Stimulated activated CD8-positive, alpha-beta memory T cell treated with anti-CD3 and anti-CD28 coated beads, Interleukin-4, amount 100 ng/mL, for 48 hours (primary cell): ENCODE data around the gene TTLL1.

ENCODE experiments used
- DNase-seq: peaks from one replicate; pipeline ENCODE4 v3.0.0-alpha.2; 2020

TTLL1 gene

DNA sequence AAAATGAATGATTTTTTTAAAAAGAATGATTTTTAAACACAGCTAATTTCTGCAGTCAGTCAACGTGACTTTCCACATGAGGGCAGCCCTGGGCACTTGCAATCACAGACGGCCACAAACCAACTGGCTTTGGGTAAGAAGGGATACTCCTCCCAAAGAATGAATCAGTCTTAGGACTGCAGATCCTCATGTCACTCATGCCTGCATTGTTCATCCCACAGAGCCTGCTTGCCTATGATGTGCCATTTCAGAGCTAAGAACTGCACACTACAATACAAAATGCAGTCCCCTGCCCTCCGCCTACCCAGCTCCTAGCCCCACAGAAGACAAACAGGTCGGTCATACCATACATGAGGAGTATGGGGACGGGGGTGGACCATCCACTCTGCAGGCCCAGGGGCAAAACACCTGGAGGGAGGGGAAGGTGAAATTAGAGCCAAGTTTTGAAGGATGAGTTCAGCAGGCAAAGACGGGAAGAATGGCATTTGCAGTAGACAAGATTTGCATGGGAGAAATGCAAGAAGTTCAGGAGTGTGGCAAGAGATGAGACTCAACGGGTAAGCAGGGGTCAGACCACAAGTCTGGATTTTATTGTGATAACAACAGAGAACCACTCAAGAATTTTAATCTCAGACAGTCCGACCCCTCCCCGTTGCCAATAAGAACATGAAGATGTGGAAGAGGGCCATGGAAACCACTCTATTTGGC lies 98.9 kb downstream of the TTLL1 start:
- no peak for DNase-seq
